ENCODE results near the gene BMF.
"Not testable (repeated sequence)": the region's sequence is repeated elsewhere in the genome, so short reads cannot be mapped to it uniquely, and the experiment has no call there.

The BMF gene

GRCh38 chr15:40108855-40109735 lies at the start of gene BMF:
BMF (minus strand) TSS chr15:40108879; CDS start chr15:40106086, 2,793 bp downstream.
- peak; percentile 96 for DNase-seq

- no peak for DNase-seq
These were observed 49.2 kb upstream of the BMF start for GRCh38 chr15:40157778-40158447.

GRCh38 chr15:40155270-40155910 lies 46.7 kb upstream of the BMF start:
- no peak for DNase-seq

- not testable (repeated sequence) for DNase-seq
These were observed 46.1 kb upstream of the BMF start for GRCh38 chr15:40154821-40155220.

- no peak for DNase-seq
These were observed 43.3 kb upstream of the BMF start for GRCh38 chr15:40151991-40152390.

GRCh38 chr15:40151499-40151898 lies 42.8 kb upstream of the BMF start:
- DNase-seq: no peak

- DNase-seq: no peak
These were observed 41.7 kb upstream of the BMF start for GRCh38 chr15:40150163-40150925.

GRCh38 chr15:40149339-40149738 lies 40.7 kb upstream of the BMF start:
- no peak for DNase-seq

- no peak for DNase-seq
These were observed 37.4 kb upstream of the BMF start for GRCh38 chr15:40146037-40146436.

- no peak for DNase-seq
These were observed 33.7 kb upstream of the BMF start for GRCh38 chr15:40142428-40142827.

GRCh38 chr15:40138201-40138570 lies 29.5 kb upstream of the BMF start:
- DNase-seq: not testable (repeated sequence)

GRCh38 chr15:40137303-40138200 lies 28.9 kb upstream of the BMF start:
- DNase-seq: no peak

GRCh38 chr15:40136470-40137302 lies 28.0 kb upstream of the BMF start:
- no peak for DNase-seq

- not testable (repeated sequence) for DNase-seq
These were observed 27.3 kb upstream of the BMF start for GRCh38 chr15:40135846-40136450.

- no peak for DNase-seq
These were observed 26.2 kb upstream of the BMF start for GRCh38 chr15:40134885-40135284.

GRCh38 chr15:40133544-40133943 lies 24.9 kb upstream of the BMF start:
- DNase-seq: no peak

- DNase-seq: no peak
These were observed 22.3 kb upstream of the BMF start for GRCh38 chr15:40130799-40131502.

GRCh38 chr15:40130118-40130517 lies 21.4 kb upstream of the BMF start:
- DNase-seq: no peak

GRCh38 chr15:40128766-40129660 lies 20.3 kb upstream of the BMF start:
- no peak for DNase-seq

All from activated gamma-delta T cell treated with Interleukin-2 at 50 U/mL for 16 hours (primary cell).